Stimulated activated CD4-positive, alpha-beta T cell treated with anti-CD3 and anti-CD28 coated beads, Interleukin-4, amount 100 ng/mL, for 4 hours (primary cell): ENCODE results near the gene ZBTB37.
A peak's percentile ranks its signal among the peaks of the same experiment; 100 is the strongest.
"Not testable (repeated sequence)": the region's sequence is repeated elsewhere in the genome, so short reads cannot be mapped to it uniquely, and the experiment has no call there.

Experiments used
- DNase-seq, 2 experiments: peaks; one replicate each; pipeline ENCODE4 v3.0.0-alpha.2; 2020

The ZBTB37 gene

DNA sequence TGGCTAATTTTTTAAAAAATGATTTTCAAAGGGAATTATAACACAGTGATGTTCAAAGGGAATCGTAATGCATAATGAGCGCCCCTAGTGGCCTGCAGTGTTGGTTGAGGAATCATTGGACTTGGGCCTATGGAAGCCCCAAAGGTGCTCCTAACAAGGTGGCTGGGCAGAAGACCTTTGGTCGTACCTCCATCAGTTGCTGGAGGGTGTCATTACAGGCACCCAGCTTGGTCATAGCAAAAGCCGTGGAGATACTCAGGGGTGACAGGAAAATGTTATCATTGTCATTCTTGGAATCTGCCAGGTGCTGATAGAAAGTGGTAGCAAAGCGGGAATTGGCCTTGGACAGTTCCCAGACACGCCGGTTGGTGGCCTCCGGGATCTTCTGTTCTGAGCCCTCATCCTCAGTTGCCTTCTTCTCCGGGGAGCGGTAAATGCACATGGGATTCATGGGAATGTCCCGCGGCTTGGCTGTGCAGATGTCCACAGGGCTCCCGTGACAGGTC is 46.2 kb downstream of the ZBTB37 start:
- peak in 1 of 2 experiments; percentile 7 for DNase-seq

DNA sequence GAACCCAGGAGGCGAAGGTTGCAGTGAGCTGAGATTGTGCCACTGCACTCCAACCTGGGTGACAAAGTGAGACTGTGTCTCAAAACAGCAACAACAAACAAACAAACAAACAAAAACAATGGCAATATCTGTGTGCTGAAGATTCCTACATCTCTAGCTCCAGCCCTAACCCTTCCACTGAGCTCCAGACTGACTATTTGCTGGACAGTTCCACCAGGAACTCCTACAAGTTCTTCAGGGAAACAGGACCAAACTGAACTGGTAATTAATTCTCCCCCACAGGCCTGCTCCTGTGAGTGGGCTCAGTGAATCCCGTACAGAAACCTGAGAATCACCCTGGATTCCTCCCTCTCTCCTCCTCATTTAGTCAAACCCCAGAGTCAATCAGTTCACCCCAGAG is 47.4 kb downstream of the ZBTB37 start:
- no peak for DNase-seq

DNA sequence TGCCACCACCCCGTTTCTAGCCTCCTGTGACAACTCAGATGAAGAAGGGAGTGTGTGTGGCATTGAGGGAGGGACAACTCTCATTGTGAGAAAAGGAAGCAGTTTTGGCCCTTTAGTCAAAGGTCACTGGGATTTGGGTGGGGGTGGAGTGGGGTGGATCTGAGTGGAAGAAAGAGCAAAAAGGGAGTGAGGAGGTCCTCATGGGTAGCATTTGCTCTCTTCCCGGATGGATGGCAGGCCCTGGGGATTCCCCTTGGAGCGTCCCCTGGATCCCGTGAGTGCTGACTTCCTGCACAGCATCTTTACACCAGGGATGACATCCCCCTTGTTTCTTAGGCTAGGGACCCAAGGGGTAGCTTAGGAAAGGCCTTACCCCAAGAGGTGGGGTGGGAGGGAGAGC is 48.5 kb downstream of the ZBTB37 start:
- no peak for DNase-seq

DNA sequence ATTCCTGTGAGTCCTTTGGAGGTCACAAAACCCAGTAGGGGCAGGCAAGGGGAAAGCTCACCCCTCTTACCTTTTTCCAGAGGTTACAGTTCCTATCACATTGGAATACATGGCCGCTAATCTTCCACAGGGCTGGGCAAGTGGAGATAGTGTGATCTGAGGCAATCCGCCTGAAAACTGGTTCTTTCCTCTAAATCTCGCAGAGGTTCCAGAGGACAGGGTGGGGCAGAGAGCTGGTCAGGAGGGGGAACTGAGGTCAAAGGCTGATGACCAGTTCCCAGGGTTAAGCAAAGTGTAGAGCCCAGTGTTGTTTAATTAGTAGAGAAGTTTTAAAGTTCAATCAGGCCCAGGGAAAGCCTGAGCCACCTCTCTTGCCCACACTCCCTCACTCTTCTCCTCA is 49.0 kb downstream of the ZBTB37 start, which contains the start of gene SERPINC1:
SERPINC1 (minus strand) TSS at position 179 of the 400 bp plus-strand sequence; CDS start at position 111, 68 bp downstream.
- no peak for DNase-seq

DNA sequence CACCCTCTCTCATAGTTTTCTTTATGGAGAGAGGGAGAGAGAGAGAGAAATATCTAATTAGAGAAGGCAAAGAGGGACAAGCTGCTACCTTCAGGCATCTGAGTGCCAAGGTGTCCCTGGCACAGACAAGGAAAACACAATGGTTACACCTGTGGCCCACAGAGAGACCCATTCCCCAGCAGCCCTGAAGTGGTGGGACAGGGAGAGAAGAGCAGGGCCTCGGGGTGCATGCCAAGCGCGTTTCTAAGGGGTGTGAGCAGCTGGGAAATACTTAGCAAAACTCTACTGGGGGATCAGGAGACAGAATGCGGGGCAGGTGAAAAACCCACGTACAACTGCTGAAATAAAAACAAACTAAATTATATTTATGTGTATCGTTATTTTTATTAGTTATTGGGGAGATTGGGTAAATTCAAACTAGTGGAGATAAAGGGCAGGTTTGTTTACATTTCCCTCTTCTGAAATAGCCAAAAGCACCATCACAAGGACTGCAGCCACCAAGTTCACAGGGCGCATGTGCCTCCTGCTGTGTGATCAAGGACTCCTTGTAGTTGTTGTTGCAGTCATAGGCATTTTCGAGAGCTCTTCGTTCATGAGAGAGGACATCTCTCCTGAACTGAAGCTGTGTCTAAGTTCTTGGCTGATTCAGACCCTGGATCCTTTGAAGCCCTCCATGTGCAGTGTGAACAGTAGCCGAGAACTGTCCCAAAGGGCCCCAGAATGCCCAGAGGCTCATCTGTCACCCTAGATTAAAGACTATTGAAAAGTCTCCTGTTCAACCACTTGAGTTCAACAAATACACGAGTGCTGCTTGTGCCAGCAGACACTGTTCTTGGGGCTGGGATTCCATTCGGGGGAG is 49.7 kb downstream of the ZBTB37 start:
- DNase-seq = no peak

DNA sequence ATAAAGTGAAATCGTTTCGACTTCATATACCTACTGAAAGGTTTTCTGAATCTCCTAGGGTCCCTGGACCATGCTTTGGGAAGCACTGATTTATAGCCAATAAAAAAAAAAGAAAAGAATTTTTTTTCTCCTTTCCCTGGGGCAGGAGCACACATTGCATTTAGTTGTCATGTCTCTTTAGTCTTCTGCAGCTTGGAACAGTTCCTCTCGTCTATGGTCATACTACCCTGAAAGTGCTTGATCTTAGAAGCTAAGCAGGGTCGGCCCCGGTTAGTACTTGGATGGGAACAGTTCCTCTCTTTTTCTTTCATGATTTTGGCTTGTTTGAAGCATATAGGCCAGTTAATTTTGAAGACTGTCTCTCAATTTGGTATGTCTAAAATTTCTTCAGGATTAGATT is 52.7 kb downstream of the ZBTB37 start:
- DNase-seq = no peak

DNA sequence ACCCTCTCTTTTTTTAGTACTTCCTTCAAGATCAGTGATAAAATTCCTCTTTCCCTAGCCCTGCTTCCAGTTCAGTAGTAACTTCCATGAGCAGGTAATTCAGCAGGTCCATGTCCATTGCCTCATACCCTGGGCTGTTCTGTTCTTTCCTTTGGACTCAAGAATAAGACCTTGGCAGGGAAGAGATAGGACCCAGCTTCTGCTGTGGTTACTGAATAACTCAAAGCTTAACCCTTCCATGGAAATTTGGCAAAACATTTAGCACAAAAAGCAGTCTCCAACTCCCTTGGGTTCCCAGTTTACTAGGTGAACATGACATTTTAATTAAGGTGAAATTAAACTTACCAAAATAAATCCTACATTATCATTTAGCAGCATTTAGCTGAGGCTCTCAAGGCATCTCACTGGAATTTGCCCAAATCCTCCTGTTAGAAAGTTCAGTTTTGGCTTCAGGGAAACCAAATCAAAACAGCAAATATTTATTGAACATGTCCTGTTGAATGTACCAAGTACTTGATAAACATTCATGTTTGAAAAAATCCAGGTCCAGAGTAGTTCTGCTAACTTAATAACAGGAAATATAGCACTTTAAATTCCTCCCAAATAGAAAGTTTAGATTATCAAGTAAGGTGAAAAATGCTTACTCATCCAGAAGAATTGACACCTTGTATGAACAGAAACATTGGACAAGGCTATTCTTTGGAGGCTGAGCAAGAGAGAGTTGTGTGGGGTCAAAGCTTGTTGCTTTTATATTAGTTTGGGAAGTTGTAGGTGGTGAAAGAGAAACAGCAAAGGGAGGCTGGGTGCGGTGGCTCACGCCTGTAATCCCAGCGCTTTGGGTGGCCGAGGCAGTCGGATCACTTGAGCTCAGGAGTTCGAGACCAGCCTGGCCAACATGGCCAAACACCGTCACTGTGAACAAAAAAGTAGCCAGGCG is 57.4 kb downstream of the ZBTB37 start:
- no peak for DNase-seq

DNA sequence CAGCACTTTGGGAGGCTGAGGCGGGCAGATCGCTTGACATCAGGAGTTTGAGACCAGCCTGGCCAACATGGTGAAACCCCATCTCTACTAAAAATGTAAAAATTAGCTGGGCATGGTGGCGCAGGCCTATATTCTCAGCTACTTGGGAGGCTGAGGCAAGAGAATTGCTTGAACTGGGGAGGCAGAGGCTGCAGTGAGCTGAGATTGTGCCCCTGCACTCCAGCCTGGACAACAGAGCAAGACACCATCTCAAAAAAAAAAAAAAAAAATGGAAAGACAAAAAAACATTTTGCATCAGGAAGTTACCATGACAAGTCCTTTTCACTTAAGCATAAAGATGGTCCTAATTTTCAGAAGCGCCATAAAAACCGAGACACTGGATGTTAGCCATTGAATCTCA is 62.4 kb downstream of the ZBTB37 start:
- DNase-seq = not testable (repeated sequence)

DNA sequence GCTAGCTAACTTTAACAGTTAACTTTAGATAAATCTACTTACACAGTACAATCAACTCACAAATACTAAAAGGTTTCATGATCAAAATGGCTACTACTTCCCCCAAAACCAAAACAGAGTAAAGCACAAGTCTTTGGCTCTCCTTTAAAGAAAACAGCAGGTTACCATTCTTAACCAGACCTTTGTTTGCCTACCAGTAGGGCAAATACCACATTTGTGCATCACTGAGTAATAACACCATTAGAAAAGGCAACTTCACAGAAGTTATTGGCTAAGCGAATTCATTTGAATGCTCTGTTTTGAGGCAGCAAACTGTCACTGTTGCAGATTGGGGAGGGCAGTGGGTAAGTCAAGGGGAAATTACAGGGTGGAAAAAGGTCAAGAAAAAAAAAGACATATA is 66.3 kb downstream of the ZBTB37 start:
- DNase-seq = no peak

DNA sequence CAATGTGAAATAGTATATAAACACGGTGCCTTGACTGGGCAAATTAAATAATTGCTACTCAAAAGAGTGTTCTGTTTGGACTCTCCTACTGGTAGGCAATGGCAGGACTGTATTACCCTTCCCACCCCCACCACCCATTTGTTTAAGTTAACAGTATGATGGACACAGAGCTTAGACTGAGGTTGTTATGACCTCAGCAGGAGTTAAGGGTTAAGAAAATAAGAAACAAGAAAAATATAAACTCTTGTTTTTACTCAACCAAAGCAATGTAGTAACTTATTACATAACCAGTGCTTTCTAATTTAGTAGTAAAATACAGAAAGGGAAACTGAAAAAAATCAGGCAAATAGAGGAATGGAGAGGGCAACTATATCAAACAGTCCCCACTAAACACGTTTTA is 68.9 kb downstream of the ZBTB37 start:
- no peak for DNase-seq

DNA sequence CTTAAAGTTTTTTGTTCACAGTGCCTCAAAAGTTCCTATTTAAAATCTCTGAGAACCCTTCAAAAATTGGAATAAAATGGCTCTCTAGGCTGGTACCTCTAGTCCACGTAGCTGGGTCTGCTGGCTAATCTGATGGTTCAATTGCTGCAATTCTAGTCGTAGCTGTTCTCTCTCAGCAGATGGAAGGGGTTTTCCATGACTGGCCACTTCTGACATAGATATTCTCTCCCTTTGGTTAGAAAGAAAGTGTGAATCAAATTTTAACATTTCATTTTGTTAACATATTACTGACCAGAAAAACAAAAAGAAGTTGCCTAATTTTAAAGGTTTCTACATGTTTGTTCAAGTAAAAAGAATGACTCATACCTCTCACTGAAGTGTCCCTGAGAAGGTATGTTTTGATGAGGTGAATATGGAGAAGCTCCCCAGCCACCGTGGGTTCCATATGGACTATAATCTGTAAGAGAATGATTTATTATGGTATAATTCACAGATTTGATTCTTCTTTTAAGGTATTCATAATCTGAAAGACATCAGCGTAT is 78.3 kb downstream of the ZBTB37 start:
- DNase-seq = no peak

DNA sequence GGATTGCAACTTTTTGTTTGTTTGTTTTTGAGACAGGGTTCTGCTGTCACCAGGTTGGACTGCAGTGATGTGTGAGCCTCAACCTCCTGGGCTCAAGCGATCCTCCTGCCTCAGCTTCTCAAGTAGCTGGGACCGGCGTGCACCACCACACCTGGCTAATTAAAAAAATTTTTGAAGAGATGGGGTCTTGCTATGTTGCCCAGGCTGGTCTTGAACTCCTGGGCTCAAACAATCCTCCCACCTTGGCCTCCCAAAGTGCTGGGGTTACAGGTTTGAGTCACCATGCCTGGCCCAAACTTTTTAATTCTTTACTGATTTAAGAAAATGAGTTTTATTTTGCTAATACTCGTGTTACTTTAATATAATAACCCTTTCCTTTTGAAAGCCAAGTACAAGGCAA is 80.4 kb downstream of the ZBTB37 start:
- no peak for DNase-seq
